Karpas-422 (cell line): ENCODE data around the gene ARHGAP22. TPM values are rescaled to one million over a fixed set of nuclear protein-coding genes. Genes with fewer than 3 reads are reported as not detected.
A peak's percentile ranks its signal among the peaks of the same experiment; 100 is the strongest.

ENCODE experiments used
- DNase-seq: peaks from one replicate; pipeline ENCODE4 v3.0.0-alpha.2; 2015
- H2AFZ ChIP-seq: fragments of 200-600 bp; sonication (generic); 2 replicates; pipeline ENCODE4 v1.6.1; 2014; ENCODE audit warnings: antibody characterized with exemption, low read length, mixed read lengths
- H3K27ac ChIP-seq: fragments of 200-600 bp; sonication (generic); 2 replicates; pipeline ENCODE4 v1.5.1; 2014; ENCODE audit warnings: mild to moderate bottlenecking, low read length, moderate library complexity
- H3K27me3 ChIP-seq: fragments of 200-600 bp; sonication (generic); 2 replicates; pipeline ENCODE4 v1.6.1; 2014; ENCODE audit warnings: low read length, mixed read lengths
- H3K36me3 ChIP-seq: fragments of 200-600 bp; sonication (generic); 2 replicates; pipeline ENCODE4 v1.6.1; 2014; ENCODE audit warnings: low read length, mixed read lengths; ENCODE audit not compliant: insufficient read depth
- H3K4me1 ChIP-seq: fragments of 200-600 bp; sonication (generic); 2 replicates; pipeline ENCODE4 v1.6.1; 2014; ENCODE audit warnings: mild to moderate bottlenecking, low read length, mixed read lengths
- H3K4me2 ChIP-seq: fragments of 200-600 bp; sonication (generic); 2 replicates; pipeline ENCODE4 v1.6.1; 2014; ENCODE audit warnings: low read length, low read depth, mild to moderate bottlenecking; ENCODE audit not compliant: poor library complexity, severe bottlenecking
- H3K4me3 ChIP-seq: fragments of 200-600 bp; sonication (generic); 2 replicates; pipeline ENCODE4 v1.5.1; 2014; ENCODE audit warnings: mild to moderate bottlenecking, antibody characterized with exemption, low read length, mixed read lengths
- H3K79me2 ChIP-seq: fragments of 200-600 bp; sonication (generic); 2 replicates; pipeline ENCODE4 v1.6.1; 2014; ENCODE audit warnings: mild to moderate bottlenecking, low read length, mixed read lengths
- H3K9ac ChIP-seq: fragments of 200-600 bp; sonication (generic); 2 replicates; pipeline ENCODE4 v1.6.0; 2014; ENCODE audit warnings: low read length
- H3K9me2 ChIP-seq: fragments of 200-600 bp; sonication (generic), shearing (Covaris generic); replicated peaks from 2 replicates; pipeline ENCODE4 v1.6.0; 2014; ENCODE audit warnings: mild to moderate bottlenecking, low read length, moderate library complexity; ENCODE audit not compliant: insufficient read depth
- H3K9me3 ChIP-seq: fragments of 300-700, 200-600 bp; sonication (generic); 2 replicates; pipeline ENCODE4 v1.6.1; 2014; ENCODE audit warnings: low read length, mixed read lengths
- H4K20me1 ChIP-seq: fragments of 200-600 bp; sonication (generic); 2 replicates; pipeline ENCODE4 v1.6.1; 2014; ENCODE audit warnings: mild to moderate bottlenecking, antibody characterized with exemption, low read length, low read depth; ENCODE audit not compliant: insufficient read depth
- total RNA-seq: library from RNA; depleted of rRNA; stranded (reverse); fragments of >200 nt; shearing (Covaris generic); gene quantifications from 2 replicates; pipeline ENCODE4 v1.2.3, GENCODE V29; 2014; ENCODE audit warnings: low replicate concordance

Gene ARHGAP22
- total RNA-seq, 1 experiment from 2014 or later = 0.07 TPM

- Histone ChIP-seq H4K20me1 (no peaks in the 10 kb centered on the region), H3K4me2 (no peak overlapping the region), H3K4me1 (peaks cover 3% of the 10 kb centered on the region), H3K27ac (no peak overlapping the region), H3K9me3 (no peaks in the 10 kb centered on the region), H3K27me3 (no peaks in the 10 kb centered on the region), H3K4me3 (no peak overlapping the region), H3K9me2 (no peaks in the 10 kb centered on the region), H2AFZ (no peak overlapping the region), H3K36me3 (no peaks in the 10 kb centered on the region), H3K79me2 (no peaks in the 10 kb centered on the region), H3K9ac (no peak overlapping the region)
- no peak for DNase-seq
Observed at GRCh38 chr10:48464871-48465736, 139.8 kb downstream of the ARHGAP22 start.

DNA sequence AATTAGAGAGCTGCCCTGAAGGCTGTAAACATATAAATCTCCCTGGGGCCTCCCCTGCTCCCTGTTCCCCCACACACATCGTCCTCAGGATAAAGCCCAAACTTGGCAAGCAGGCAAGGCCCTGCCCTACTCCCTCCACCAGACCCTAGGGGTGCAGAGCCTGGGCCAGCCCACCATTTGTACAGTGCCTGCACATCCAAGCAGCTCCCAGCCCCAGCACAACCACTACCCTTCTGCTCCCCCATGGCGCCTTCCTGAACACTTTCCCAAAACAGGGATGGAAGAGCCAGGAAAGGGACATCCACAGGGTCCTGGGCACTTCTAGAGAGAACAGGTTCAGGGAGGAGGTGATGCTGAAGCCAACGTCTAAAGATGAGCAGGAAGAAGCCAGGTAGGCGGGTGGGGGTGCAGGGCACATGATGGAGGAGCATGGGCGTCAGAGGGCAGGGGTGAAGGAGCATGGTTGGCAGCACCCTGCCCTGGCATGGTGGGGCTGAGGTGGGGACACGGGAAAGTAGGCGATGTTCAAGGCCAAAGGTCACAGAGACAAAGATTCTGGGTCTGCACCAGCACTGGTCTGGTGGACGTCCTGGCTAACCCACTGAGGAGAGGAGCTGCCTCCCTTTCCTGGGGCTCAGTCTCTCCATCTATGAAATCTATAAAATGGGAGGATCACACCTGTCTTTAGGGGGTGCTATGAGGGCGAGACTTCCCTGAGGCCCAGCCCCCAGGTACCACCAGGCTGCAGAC is 140.6 kb downstream of the ARHGAP22 start:
- H3K9ac ChIP-seq = no peak overlapping the region
- DNase-seq = no peak
- H3K4me1 ChIP-seq = peaks cover 5% of the 10 kb centered on the region
- no peak overlapping the region for H3K27ac ChIP-seq
- H3K4me3 ChIP-seq = no peak overlapping the region
- H3K4me2 ChIP-seq = no peak overlapping the region
- no peaks in the 10 kb centered on the region for H3K27me3 ChIP-seq
- H3K79me2 ChIP-seq = no peaks in the 10 kb centered on the region
- H3K9me3 ChIP-seq = no peaks in the 10 kb centered on the region
- no peaks in the 10 kb centered on the region for H3K36me3 ChIP-seq
- no peaks in the 10 kb centered on the region for H4K20me1 ChIP-seq
- H3K9me2 ChIP-seq = no peaks in the 10 kb centered on the region
- H2AFZ ChIP-seq = no peak overlapping the region

DNA sequence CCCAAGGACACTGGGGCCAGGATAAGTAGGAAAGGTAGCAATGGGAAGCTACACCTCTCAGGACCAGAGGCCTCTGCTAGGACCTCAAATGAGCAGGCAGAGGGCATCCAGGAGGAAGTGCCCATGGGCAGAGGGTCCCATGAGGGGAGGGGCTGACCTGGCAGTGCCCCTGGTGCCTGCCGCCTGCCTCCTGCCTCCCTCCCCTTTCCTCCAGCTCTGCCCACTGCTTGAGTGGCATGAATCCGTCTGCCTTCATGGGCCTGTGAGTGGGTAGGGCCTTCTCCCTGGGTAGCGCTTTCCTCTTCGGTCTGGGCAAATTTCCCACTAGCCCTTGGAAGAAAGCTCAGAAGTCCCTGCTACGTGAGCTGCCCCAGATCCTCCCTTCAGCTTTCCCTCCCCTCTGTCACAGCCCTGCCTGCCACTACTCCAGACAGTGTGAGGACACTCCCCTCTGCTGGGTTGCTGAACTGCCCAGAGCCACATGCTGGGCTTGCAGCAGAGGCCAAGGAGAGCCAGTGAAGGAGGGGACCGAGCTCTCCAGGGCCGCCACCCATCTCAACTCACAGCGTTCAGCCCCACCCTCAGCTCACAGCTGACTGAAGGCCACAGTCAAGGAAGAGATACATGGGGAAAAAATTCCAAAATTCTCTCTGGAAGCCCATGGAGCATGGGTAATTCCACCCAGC is 141.4 kb downstream of the ARHGAP22 start:
- H3K4me3 ChIP-seq = no peak overlapping the region
- no peaks in the 10 kb centered on the region for H3K9me2 ChIP-seq
- H3K27ac ChIP-seq = no peak overlapping the region
- H2AFZ ChIP-seq = no peak overlapping the region
- no peaks in the 10 kb centered on the region for H3K36me3 ChIP-seq
- H3K9ac ChIP-seq = no peak overlapping the region
- H3K4me1 ChIP-seq = peaks cover 5% of the 10 kb centered on the region
- no peak overlapping the region for H3K4me2 ChIP-seq
- no peaks in the 10 kb centered on the region for H3K79me2 ChIP-seq
- H3K9me3 ChIP-seq = no peaks in the 10 kb centered on the region
- DNase-seq = no peak
- no peaks in the 10 kb centered on the region for H4K20me1 ChIP-seq
- H3K27me3 ChIP-seq = no peaks in the 10 kb centered on the region

- Histone ChIP-seq H2AFZ (no peak overlapping the region), H3K9me3 (no peaks in the 10 kb centered on the region), H3K4me3 (no peak overlapping the region), H3K4me1 (peaks cover 5% of the 10 kb centered on the region), H4K20me1 (no peaks in the 10 kb centered on the region), H3K9ac (no peak overlapping the region), H3K79me2 (no peaks in the 10 kb centered on the region), H3K27ac (no peak overlapping the region), H3K36me3 (no peaks in the 10 kb centered on the region), H3K9me2 (no peaks in the 10 kb centered on the region), H3K27me3 (no peaks in the 10 kb centered on the region), H3K4me2 (no peak overlapping the region)
- no peak for DNase-seq
Observed at GRCh38 chr10:48462482-48463020, 142.3 kb downstream of the ARHGAP22 start.

DNA sequence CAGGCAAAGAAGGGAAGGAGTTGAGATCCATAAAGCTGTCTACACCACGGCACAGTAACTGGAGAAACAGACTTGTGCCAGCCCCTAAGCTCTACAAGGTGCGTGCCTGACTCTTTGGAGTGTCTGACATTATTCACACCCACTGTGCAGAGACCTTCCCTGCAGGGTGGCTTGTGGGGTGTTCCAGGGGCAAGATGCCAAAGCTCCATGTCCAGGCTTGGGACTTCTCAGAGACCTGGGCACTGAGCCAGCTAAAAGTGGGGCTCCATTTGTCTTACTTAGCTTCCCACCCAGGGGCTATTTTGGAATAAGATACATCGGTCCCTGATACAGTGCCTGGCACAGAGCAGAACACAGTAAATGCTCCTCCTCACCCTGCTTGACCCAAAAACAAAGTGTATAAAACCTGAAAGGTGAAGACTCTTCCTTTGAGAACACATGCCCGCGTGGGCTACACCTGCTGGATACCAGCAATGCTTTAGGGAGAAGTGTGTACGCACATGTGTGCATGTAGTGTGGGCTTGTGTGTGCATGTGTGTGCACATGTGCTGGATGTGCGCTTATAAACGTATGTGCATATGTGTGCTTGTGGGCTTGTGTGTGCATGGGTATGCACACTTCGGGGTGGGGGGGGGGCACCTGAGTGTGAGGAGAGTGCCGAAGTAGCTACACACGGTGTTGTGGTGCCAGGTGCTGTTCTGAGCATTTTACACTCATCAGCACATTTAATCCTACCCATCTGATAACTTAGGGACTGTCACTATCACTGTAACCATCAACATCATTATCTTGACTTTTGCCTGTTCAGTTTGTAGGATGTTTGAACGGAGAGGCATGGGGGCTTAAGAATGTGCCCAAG is 143.0 kb downstream of the ARHGAP22 start:
- Histone ChIP-seq H3K36me3 (no peaks in the 10 kb centered on the region), H3K9ac (no peak overlapping the region), H3K9me2 (no peaks in the 10 kb centered on the region), H3K27ac (no peak overlapping the region), H3K27me3 (no peaks in the 10 kb centered on the region), H2AFZ (no peak overlapping the region), H4K20me1 (no peaks in the 10 kb centered on the region), H3K4me2 (no peak overlapping the region), H3K4me3 (no peak overlapping the region), H3K9me3 (no peaks in the 10 kb centered on the region), H3K79me2 (no peaks in the 10 kb centered on the region), H3K4me1 (peaks cover 5% of the 10 kb centered on the region)
- DNase-seq = no peak

GRCh38 chr10:48460182-48460581 is 144.7 kb downstream of the ARHGAP22 start:
- no peak overlapping the region for H3K4me2 ChIP-seq
- no peaks in the 10 kb centered on the region for H3K79me2 ChIP-seq
- no peaks in the 10 kb centered on the region for H3K9me2 ChIP-seq
- no peak overlapping the region for H3K9ac ChIP-seq
- DNase-seq = peak; percentile 42
- no peak overlapping the region for H2AFZ ChIP-seq
- H3K4me3 ChIP-seq = no peak overlapping the region
- no peaks in the 10 kb centered on the region for H3K36me3 ChIP-seq
- H3K9me3 ChIP-seq = no peaks in the 10 kb centered on the region
- no peak overlapping the region for H3K27ac ChIP-seq
- H3K27me3 ChIP-seq = no peaks in the 10 kb centered on the region
- no peaks in the 10 kb centered on the region for H4K20me1 ChIP-seq
- H3K4me1 ChIP-seq = peaks cover 5% of the 10 kb centered on the region

- Histone ChIP-seq H3K9ac (no peak overlapping the region), H3K9me3 (no peaks in the 10 kb centered on the region), H4K20me1 (no peaks in the 10 kb centered on the region), H2AFZ (no peak overlapping the region), H3K27ac (no peak overlapping the region), H3K79me2 (no peaks in the 10 kb centered on the region), H3K4me2 (no peak overlapping the region), H3K4me3 (no peak overlapping the region), H3K36me3 (no peaks in the 10 kb centered on the region), H3K9me2 (no peaks in the 10 kb centered on the region), H3K4me1 (peaks cover 5% of the 10 kb centered on the region), H3K27me3 (no peaks in the 10 kb centered on the region)
- DNase-seq = no peak
Observed at GRCh38 chr10:48459270-48460150, 145.4 kb downstream of the ARHGAP22 start.
